ENCODE results near the gene RNF151. TPM values are rescaled to one million over a fixed set of nuclear protein-coding genes. Genes with fewer than 3 reads are reported as not detected.

The RNF151 gene
- total and polyA plus RNA-seq, 2 of the 13 experiments (the other 11 are each of a cell fraction or from before 2014, with no cell fraction given): not detected

DNA sequence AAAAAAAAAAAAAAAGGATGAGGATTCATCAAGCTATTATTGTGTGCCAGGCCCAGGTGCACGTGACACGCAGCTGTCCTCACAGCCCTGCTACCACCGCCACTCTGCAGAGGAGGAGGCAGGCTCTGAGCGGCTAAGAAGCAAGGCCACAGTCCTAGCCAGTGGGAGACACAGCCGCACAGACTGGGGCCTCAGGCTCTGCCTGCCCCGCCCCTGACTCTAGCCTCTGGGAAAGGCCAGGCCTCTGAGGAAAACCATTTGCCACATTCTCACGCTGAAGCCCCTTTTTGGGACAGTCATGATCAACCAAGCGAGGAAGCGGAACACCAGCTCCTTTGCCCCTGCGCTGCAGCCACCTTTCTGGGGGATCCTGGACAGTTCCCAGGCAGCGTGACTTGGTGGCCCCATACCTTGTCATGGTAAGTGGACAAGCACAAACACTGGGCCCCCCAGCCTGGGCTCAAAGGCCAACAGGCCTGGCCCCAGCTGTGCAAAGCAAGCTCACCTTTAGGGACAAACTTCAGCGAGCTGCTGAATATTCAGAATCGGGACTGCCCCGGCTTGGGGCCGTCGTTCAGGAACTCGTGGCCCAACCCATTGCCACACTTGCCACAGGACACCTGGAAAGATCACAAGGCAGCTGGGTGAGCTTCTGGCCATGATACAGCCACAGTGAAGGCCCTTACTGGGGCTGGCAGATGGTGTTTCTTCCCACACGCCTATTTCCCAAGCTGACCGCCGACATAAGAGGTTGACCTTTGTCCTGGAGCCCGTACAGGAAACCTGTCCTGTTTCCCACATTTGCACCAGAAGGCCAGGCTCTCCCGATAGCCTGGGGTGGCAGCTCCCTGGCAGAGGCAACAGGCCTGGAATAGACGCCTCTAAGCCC is 26.1 kb upstream of the RNF151 start (continued):
- TF ChIP-seq, protein P1, sequence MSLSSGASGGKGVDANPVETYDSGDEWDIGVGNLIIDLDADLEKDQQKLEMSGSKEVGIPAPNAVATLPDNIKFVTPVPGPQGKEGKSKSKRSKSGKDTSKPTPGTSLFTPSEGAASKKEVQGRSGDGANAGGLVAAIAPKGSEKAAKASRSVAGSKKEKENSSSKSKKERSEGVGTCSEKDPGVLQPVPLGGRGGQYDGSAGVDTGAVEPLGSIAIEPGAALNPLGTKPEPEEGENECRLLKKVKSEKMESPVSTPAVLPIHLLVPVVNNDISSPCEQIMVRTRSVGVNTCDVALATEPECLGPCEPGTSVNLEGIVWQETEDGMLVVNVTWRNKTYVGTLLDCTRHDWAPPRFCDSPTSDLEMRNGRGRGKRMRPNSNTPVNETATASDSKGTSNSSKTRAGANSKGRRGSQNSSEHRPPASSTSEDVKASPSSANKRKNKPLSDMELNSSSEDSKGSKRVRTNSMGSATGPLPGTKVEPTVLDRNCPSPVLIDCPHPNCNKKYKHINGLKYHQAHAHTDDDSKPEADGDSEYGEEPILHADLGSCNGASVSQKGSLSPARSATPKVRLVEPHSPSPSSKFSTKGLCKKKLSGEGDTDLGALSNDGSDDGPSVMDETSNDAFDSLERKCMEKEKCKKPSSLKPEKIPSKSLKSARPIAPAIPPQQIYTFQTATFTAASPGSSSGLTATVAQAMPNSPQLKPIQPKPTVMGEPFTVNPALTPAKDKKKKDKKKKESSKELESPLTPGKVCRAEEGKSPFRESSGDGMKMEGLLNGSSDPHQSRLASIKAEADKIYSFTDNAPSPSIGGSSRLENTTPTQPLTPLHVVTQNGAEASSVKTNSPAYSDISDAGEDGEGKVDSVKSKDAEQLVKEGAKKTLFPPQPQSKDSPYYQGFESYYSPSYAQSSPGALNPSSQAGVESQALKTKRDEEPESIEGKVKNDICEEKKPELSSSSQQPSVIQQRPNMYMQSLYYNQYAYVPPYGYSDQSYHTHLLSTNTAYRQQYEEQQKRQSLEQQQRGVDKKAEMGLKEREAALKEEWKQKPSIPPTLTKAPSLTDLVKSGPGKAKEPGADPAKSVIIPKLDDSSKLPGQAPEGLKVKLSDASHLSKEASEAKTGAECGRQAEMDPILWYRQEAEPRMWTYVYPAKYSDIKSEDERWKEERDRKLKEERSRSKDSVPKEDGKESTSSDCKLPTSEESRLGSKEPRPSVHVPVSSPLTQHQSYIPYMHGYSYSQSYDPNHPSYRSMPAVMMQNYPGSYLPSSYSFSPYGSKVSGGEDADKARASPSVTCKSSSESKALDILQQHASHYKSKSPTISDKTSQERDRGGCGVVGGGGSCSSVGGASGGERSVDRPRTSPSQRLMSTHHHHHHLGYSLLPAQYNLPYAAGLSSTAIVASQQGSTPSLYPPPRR (CRISPR knock-in tag; IDR thresholded peaks at IDR 0.05; ENCODE audit: borderline replicate concordance): peak; percentile 88
- TF ChIP-seq FOXC1 (CRISPR knock-in tag; IDR thresholded peaks at IDR 0.05; ENCODE audit: borderline replicate concordance): 0 out of 2 replicates have a peak, but pooled peaks have one; percentile 15
- TF ChIP-seq CBX5 (CRISPR knock-in tag; IDR thresholded peaks at IDR 0.05; ENCODE audit: borderline replicate concordance): peak; percentile 39; the same call in 1 of the 2 replicates
- TF ChIP-seq ZNF232 (CRISPR knock-in tag; IDR thresholded peaks at IDR 0.05; ENCODE audit: borderline replicate concordance): peak; percentile 19; the same call in 1 of the 2 replicates
- TF ChIP-seq ZNF280B (CRISPR knock-in tag; IDR thresholded peaks at IDR 0.05; ENCODE audit: borderline replicate concordance): no peak
- TF ChIP-seq SP1 (IDR thresholded peaks at IDR 0.05): no peak
- no peak; the same call in none of the 2 replicates for TF ChIP-seq SP1 (CRISPR knock-in tag; IDR thresholded peaks at IDR 0.05)
- no peak for TF ChIP-seq ZNF569 (CRISPR knock-in tag; IDR thresholded peaks at IDR 0.05; ENCODE audit: borderline replicate concordance)
- TF ChIP-seq GMEB1 (CRISPR knock-in tag; IDR thresholded peaks at IDR 0.05; ENCODE audit: borderline replicate concordance): no peak; the same call in 1 of the 2 replicates
- TF ChIP-seq, protein P2, sequence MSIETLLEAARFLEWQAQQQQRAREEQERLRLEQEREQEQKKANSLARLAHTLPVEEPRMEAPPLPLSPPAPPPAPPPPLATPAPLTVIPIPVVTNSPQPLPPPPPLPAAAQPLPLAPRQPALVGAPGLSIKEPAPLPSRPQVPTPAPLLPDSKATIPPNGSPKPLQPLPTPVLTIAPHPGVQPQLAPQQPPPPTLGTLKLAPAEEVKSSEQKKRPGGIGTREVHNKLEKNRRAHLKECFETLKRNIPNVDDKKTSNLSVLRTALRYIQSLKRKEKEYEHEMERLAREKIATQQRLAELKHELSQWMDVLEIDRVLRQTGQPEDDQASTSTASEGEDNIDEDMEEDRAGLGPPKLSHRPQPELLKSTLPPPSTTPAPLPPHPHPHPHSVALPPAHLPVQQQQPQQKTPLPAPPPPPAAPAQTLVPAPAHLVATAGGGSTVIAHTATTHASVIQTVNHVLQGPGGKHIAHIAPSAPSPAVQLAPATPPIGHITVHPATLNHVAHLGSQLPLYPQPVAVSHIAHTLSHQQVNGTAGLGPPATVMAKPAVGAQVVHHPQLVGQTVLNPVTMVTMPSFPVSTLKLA (IDR thresholded peaks at IDR 0.05): 0 out of 2 replicates have a peak, but pooled peaks have one; percentile 3
- TF ChIP-seq WIZ (CRISPR knock-in tag; IDR thresholded peaks at IDR 0.05): no peak; the same call in 1 of the 2 replicates
- TF ChIP-seq KLF12 (CRISPR knock-in tag; IDR thresholded peaks at IDR 0.05; ENCODE audit: borderline replicate concordance): no peak
- TF ChIP-seq JARID2 (CRISPR knock-in tag; IDR thresholded peaks at IDR 0.05; ENCODE audit: insufficient replicate concordance): no peak
- TF ChIP-seq NAIF1 (CRISPR knock-in tag; IDR thresholded peaks at IDR 0.05; ENCODE audit: borderline replicate concordance): no peak
- no peak for TF ChIP-seq ZUFSP (CRISPR knock-in tag; IDR thresholded peaks at IDR 0.05; ENCODE audit: borderline replicate concordance)
- peak; percentile 60 for TF ChIP-seq ZSCAN31 (CRISPR knock-in tag; IDR thresholded peaks at IDR 0.05; ENCODE audit: low read depth)

Data from HepG2 (cell line).